Stimulated activated naive CD4-positive, alpha-beta T cell treated with Interleukin-2 at 50 U/mL for 16 hours (primary cell): ENCODE results near the gene DOP1B.

Source experiments
- DNase-seq: peaks from one replicate; lab custom pipeline; 2025; lab: John Stamatoyannopoulos, UW

The DOP1B gene

DNA sequence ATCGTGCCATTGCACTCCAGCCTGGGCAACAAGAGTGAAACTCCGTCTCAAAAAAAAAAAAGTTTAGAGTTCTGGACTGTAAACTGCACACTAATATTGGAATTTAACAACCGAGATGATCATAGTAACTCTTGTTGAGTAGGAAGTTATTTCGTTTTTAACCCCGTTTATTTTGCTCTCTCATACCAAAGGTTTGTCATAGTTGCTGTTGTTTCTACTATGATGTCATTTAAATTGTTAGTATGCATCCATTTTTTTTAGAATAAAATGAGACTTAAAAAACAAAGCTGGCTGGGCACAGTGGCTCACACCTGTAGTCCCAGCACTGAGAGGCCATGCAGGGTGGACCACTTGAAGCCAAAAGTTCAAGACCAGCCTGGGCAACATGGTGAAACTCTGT, 49.3 kb downstream of the DOP1B start:
- DNase-seq: no peak
